SK-N-DZ (cell line): ENCODE measurements around the gene STKLD1.
"Not testable (repeated sequence)": the region's sequence is repeated elsewhere in the genome, so short reads cannot be mapped to it uniquely, and the experiment has no call there.

Experiments used
- DNase-seq: peaks from one replicate; pipeline ENCODE4 v3.0.0-alpha.2; 2015; ENCODE audit warnings: low spot score

STKLD1 gene

DNA sequence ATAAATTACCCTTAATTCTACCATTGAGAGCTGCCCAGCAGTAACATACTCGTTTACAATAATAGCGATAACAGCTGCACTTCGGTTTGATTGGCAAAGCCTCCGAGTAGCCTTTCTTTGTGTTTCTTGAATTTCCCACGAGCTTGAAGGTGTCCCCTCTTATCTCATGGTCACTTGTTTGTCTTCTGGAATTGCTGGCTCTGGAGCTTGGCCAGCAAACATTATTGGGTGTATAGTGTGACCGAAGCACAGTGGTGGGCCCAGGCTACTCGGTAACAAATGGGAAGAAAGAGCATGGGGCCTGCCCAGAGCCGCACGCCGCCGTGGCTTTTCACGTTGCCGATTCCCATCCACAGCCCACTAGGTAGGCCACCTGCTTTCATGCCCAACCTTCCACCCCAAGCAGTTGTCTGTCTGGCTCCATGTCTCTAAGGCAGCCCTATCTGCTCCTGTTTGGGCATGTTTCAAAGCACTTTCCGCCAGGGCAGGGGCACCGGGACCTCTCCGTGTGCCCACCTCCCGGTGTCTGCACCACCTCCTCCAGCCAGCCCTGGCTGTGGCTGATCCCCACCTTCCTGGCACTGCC lies 8.7 kb downstream of the STKLD1 start:
- DNase-seq: no peak

DNA sequence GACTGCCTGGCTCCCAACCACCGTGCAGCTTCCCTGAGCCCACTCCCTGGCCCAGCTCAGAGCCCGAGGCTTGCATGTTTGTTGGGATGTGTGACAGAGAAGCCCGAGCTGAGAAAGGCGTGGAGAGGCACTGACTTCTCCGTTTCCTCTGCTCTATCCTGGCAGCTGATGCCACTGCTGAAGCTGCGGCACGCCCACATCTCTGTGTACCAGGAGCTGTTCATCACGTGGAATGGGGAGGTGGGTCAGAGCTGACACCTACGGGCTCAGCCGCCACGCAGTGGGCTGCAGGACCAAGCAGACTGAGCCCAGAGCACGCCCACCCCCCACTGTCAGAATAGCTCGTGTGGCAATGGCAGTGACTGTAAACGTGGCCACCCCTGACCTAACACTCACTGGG lies 9.3 kb downstream of the STKLD1 start:
- no peak for DNase-seq

DNA sequence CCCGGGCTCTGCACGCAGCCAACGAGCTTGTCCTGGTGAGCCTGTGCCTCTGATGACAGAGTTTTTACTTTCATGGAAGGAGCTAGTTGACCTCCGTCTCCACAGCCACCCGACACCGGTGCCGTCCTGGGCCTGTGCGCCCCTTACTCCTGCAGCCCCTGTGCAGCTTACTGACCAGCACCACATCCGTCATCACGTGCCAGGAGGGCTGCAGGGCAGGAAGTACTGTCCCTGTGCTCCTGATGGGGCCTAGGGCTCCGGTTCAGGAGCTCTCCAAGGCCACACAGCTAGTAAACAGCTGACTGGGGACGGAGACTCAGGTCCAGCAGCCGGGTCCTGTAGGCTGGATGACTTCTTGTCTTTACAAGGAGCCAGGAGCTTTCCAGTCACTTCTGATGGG lies 10.2 kb downstream of the STKLD1 start:
- DNase-seq: no peak

DNA sequence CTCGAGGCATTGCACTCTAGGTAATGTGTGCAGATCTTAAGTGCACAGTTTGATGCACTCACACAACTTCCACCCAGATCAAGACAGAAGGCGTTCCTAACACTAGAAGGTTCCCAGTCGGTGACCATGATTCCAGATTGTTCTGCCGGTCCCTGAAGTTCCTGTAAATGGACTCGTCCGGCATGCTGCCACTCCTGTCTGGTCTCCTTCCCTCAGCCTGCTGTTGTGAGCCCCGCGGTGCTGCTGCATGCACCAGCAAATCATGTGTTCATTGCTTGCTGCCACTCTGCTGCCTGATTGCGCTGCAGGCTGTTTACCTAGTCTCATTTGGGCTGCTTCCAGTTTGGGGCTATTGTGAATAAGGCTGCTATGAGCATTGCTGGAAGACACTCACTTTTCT lies 11.5 kb downstream of the STKLD1 start:
- no peak for DNase-seq

DNA sequence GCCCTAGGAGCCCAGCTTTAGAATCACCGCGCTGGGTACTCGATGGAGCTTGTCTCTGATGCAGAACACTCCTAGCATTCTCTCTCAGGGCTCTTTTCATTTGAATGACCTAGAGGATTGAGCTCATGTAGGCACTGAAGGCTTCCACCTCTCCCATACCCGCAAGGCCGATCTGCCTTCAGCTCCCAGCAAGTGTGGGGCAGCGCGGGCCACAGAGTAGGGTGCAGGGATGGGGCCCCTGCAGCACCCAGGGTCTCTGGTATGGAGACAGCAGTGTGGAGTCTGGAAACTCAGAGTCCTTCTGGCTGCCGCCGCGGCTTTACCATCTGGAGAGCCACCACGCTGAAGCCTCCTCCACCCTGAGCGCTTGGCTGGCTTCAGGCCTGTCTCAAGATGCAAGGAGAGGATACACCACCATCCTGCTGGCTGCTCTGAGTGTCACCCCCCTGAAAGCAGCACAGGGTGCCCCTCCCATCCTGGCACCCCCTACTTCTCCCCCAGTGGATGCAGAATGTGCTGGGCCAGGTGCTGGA lies 12.9 kb downstream of the STKLD1 start:
- DNase-seq: no peak

DNA sequence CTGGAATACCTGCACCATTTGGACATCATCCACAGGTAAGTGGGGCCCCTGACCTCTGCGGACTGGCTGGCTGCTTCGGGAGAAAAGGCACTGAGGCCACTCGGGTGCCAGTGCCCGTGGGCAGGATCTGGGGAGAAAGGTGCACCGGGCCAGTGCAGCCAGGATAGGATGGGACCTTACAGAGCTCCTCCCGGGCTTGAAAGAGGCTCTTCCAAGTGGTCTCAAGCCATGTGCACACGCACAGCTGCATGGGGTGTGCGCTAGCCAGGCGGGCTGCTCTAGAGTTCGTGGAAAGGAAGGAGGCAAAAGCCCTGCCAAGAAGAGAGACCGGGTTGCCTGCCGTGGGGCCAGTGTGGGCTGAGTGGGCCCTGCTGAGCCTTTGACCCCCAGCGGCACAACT lies 13.4 kb downstream of the STKLD1 start:
- DNase-seq: no peak

DNA sequence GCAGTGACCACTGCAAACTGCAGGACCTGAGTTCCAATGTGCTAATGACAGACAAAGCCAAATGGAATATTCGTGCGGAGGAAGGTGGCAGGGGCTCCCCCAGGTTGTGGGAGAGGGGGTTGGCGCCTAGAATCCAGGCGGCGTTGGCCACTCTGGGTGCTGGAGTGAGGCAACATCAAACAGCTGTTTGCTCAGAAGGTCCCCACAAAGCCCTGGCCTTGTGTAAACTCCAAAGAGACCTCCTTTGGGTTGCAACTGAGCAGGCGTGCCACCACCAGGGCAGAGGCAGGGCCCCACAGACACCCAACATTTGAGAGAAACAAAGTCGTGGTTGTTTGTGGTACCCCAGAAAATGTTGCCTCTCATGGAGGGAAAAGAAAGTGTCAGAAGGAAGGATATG lies 14.5 kb downstream of the STKLD1 start:
- no peak for DNase-seq

DNA sequence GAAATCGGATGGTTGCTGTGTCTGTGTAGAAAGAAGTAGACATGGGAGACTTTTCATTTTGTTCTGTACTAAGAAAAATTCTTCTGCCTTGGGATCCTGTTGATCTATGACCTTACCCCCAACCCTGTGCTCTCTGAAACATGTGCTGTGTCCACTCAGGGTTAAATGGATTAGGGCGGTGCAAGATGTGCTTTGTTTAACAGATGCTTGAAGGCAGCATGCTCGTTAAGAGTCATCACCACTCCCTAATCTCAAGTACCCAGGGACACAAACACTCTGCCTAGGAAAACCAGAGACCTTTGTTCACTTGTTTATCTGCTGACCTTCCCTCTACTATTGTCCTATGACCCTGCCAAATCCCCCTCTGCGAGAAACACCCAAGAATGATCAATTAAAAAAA lies 15.3 kb downstream of the STKLD1 start:
- not testable (repeated sequence) for DNase-seq

DNA sequence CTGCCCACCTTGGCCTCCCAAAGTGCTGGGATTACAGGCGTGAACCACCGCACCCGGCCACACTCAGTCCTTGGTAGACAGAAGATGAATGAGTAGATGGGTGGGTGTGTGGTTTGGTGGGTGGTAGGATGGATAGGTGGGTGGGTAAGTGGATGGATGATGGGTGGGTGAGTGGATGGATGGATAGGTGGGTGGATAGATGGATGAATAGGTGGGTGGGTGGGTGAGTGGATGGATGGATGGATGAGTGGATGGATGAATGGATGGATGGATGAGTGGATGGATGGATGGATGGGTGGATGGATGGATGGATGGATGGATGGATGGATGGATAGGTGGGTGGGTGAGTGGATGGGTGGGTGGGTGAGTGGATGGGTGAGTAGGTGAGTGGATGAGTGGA lies 16.1 kb downstream of the STKLD1 start:
- not testable (repeated sequence) for DNase-seq

DNA sequence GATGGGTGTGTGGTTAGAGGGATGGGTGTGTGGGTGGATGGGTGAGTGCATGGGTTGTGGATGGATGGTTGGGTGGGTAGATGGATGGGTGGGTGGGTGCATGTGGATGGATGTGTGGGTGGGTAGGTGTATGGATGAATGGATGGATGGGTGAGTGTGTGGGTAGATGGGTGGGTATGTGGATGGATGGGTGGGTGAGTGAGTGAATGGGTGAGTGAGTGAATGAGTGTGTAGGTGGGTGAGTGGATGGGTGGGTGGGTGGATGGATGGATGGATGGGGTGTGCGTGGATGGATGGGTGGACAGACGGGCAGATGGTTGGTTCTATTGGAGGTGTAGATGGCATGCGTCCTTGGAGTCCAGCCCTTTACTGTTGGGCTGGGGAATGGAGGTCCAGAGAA lies 17.2 kb downstream of the STKLD1 start:
- no peak for DNase-seq

DNA sequence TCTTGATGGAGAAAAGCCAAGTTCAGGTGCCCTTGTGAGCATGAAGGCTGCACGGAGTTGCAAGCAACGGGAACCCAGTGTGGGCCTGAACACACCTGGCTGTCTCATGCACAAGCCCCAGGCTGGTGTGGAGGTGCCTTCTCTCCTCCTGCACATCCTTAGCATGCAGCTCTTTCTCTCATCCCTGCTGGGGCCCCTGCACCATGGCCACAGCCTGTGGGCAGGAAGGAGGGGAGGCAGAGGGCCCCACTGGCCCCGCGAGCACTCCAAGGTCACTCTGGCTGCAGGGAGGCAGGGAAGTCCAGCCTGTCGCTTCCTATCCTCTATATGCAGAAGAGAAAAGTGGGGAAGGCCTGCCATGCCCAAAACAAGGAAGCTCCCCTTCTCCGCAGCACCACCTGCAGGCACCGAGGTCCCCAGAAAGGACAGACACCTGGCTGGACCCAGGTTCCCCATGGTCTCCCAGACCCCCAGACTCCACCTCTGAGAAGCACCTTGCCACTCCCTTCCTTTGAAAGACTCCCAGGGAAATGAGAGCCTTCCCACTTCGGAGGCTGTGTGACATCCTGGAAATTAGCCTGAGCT lies 18.6 kb downstream of the STKLD1 start:
- DNase-seq: no peak

DNA sequence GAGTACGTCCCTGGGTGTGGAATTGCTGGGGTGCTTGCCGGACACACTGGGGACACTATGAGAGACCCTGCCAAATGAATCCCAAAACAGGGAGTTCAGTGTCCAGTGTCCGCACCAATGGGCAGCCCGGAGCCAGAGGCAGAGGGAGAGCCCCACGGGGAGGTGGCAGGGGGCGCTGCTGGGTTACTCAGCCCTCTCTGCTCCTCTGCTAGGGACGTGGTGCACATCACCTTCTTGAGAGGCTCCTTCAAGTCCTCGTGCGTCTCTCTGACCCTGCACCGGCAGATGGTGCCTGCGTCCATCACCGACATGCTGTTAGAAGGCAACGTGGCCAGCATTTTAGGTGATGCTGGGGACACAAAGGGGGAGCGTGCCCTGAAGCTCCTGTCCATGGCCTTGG lies 20.8 kb downstream of the STKLD1 start:
- DNase-seq: peak; percentile 66

DNA sequence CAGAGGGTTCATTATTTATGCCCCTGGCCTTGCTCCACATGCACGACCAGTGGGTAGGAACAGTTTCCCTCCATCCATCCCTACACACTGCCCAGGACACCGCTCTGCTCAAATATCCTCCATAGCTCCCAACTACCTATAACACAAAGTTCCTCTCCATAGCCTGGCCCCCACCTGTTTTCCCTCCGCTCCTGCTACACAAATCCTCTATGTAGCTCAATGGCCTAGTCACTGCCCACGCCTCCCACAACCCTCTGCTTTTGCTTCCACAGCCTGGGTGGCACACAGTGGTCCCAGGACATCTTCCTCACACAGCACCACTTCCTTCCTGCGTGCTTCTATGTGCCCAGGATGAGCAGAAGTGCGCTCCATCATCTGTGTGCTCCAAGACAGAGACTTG lies 21.2 kb downstream of the STKLD1 start:
- no peak for DNase-seq

DNA sequence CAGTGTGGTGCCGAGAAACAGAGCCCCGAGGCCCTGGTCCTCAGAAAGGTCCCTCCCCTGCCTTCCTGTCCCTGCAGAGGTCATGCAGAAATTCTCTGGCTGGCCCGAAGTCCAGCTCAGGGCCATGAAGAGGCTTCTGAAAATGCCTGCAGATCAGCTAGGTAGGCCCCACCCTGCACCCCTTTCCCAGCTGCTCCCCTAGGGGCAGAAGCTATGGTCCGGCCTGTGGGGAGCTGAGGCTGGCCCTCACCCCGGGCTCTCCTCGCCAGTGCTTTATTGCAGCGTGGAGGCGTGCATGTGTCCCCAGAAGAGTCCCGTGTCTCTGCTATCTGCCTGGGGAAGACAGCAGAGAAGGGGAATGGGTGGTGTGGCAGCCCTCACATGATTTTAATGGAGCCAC lies 21.7 kb downstream of the STKLD1 start:
- DNase-seq: no peak

DNA sequence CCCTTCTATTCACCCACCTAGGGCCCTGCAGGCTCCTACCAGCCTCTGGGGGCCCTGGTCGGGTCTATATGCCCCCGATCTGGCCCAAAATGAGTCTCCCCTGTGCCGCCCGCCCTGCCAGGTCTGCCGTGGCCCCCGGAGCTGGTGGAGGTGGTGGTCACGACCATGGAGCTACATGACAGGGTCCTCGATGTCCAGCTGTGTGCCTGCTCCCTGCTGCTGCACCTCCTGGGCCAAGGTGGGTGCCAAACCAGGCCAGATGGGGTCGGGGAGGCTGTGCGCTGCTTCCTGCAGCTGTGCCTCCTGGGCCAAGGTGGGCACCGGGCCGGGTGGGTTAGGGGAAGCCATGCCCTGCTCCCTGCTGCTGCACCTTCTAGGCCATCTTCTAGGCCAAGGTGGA lies 24.1 kb downstream of the STKLD1 start:
- DNase-seq: no peak

DNA sequence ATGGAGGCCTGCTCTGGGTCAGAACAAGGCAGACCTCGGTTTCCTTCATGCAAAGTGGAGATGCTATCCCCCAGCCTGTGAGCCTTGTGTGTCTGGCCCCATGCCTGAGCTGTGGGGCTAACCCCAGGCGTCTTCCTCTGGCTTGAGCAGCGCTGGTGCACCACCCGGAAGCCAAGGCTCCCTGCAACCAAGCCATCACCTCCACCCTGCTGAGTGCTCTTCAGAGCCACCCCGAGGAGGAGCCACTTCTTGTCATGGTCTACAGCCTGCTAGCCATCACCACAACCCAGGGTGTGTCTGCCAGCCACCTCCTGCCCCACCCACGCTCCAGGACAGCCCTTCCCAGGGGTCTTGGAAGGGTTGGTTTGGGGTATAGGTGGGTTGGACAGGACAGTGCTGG lies 25.4 kb downstream of the STKLD1 start:
- DNase-seq: no peak

DNA sequence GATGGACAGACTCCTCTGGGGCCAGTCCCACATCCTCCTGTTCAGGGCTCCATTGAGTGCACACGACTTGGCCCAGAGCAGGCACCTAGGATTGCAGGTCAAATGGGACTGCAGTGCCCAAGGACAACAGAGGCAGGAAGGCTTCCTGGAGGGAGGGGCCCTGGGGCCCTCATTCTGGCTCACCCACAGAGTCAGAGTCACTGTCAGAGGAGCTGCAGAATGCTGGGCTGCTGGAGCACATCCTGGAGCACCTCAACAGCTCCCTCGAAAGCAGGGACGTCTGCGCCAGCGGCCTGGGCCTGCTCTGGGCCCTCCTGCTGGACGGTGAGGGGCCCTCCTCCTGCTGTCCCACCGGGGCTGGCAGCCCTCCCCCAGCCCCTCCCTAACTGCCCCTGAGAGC lies 26.5 kb downstream of the STKLD1 start:
- no peak for DNase-seq

DNA sequence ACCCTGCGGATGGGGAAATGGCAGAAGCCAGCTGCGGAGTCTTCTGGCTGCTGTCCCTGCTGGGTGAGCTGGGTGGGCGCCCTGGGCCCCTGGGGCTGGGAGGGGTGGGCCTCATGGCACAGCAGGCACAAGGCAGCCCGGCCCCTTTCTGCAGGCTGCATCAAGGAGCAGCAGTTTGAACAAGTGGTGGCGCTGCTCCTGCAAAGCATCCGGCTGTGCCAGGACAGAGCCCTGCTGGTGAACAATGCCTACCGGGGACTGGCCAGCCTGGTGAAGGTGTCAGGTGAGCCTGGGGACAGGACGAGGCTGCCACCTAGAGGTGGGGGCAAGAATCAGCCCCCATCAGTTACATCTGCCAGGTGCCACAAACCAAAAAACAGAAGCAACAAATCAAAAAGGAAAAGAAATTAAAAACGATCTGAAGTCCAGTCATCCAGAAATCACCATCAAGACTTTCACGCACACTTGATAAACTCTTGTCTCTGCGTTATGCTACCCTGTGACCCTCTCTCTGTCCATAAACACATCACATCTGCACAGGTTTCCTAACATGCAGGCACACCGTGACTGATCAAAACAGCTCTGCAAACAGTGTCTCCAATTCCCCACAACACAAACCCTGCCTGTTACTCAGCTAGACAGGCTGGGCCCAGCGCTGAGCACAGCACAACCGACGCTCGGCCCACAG lies 27.7 kb downstream of the STKLD1 start:
- DNase-seq: no peak

DNA sequence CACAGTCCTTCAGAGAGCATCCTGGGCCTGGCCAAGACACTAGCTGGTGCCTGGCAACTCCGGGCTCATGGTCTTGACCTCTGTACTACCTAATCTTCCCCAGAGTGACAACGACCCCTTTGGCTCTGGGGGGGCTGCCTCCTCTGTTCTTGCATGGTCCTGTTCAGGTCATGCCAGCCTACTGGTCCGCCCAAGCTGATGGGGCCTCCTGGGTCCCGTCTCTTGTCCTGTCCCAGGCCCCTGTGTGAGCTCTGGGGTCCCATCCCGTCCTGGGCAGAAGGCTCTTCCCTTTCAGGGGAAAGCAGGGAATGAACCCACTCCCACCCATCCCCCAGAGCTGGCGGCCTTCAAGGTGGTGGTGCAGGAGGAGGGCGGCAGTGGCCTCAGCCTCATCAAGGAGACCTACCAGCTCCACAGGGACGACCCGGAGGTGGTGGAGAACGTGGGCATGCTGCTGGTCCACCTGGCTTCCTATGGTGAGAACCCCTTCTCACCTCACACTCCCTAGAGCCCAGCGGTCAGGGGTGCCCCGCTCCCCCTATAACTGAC lies 28.4 kb downstream of the STKLD1 start:
- DNase-seq: no peak

DNA sequence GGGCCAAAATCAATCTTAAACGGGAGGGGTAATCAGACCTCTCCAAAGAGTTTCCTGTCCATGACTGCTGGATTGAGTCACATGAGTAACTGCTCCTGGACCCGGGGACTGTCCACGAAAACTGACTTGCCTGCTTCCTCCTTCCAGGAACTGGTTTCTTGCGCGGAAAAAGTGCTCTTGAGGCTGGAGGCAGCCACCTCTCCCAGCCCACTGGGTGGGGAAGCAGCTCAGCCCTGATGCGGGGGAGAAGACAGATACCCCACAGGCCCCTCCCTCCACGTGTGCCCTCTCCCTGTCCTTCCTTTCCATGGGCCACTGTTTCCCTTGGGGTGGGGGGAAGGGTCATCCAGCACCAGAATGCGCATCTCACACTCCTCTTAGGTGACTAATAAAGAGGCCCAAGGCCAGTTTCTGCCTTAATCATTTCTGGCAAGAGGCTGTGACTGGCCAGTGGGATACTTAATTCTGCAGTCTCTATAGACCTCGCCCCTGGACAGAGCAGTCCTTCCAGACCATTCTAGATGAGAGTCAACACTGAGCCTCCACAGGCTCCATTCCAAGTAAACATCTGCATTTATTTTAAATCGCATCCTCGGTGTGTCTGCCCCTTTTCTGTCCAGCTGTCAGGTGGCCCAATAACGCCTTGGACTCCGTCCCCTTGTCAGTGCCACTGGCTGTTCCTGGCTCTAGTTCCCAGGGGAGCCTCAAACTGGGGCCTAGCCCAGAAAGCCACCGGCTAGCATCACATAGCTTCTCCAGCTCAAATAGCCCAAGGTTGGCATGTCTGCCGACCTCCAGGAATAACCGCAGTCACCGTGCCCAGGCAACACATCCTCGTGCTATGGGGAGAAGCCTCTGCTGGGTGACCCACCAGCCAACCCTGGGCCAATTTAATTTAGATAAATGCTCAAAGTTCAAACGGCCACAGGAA lies 29.6 kb downstream of the STKLD1 start:
- DNase-seq: no peak

DNA sequence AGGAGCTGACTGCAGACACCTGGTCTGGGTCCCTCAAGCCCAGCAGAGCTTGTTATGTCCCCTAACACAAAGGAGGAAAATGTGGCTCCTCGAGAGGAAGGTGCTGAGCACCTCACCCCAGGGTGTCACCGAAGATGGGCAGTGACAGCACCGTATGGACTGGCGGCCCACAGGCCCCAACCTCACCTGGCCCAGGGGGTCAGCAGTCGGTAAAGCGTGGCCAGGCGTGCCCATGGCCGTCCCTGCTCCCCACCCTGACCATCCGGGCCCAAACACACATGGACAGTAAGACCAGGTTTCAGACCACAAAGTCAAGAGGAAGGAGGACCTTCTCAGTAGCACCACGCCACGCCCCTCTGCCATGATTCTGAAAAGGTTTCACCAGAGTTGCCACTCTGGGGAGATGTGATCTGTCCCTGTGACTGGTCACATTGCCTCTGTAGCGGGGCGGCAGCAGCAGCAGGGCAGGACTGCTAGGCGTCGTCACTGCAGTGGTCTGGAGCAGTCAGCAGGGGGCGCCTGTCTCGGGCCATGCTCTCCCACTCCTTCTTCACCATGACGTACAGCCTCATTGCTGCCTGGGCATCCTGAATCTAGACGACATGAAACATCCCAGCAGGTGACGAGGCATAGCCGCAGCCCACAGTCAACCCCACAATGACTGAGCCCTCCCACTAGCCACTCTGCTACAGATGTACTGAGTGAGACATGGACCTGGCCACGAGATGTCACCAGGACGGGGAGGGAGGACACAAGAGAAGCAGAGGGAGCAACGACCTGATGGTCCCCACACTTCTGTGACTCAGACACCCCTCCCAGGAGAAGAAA lies 30.5 kb downstream of the STKLD1 start:
- DNase-seq: peak; percentile 69
